GM15510 (cell line): Measurements from ENCODE around the gene RBM3.

Experiments
- POLR2A ChIP-seq: IDR thresholded peaks from 3 replicates; pipeline ENCODE4 v1.6.1; 2011; ENCODE audit warnings: borderline replicate concordance; ENCODE audit not compliant: insufficient read length; ENCODE audit errors: extremely low read depth

Gene RBM3

GRCh38 chrX:48597353-48598264, 23.3 kb downstream of the RBM3 start, which contains the start of gene WDR13:
WDR13 (plus strand) TSS chrX:48597492; CDS start chrX:48597997, 505 bp downstream.
- TF ChIP-seq POLR2A = peak; percentile 64

GRCh38 chrX:48598614-48599013, 24.3 kb downstream of the RBM3 start:
- no peak for TF ChIP-seq POLR2A

GRCh38 chrX:48599341-48599740, 25.1 kb downstream of the RBM3 start:
- no peak for TF ChIP-seq POLR2A

- TF ChIP-seq POLR2A = no peak
Observed at GRCh38 chrX:48600226-48600625, 25.9 kb downstream of the RBM3 start.

GRCh38 chrX:48601741-48602394, 27.6 kb downstream of the RBM3 start:
- TF ChIP-seq POLR2A = no peak

- TF ChIP-seq POLR2A = no peak
Observed at GRCh38 chrX:48604701-48605100, 30.4 kb downstream of the RBM3 start.

GRCh38 chrX:48606091-48606490, 31.8 kb downstream of the RBM3 start:
- TF ChIP-seq POLR2A = no peak

- TF ChIP-seq POLR2A = no peak
Observed at GRCh38 chrX:48611703-48612102, 37.4 kb downstream of the RBM3 start.

GRCh38 chrX:48613502-48614160, 39.3 kb downstream of the RBM3 start:
- TF ChIP-seq POLR2A = no peak

GRCh38 chrX:48616576-48616975, 42.3 kb downstream of the RBM3 start:
- no peak for TF ChIP-seq POLR2A

GRCh38 chrX:48617542-48618340, 43.5 kb downstream of the RBM3 start:
- no peak for TF ChIP-seq POLR2A

GRCh38 chrX:48626401-48627298, 52.4 kb downstream of the RBM3 start:
- TF ChIP-seq POLR2A = no peak
